HEK293T (cell line): ENCODE results near the gene CCSER1.

ENCODE experiments used
- CTCF ChIA-PET: fragments of 350-600 bp; formaldehyde crosslinking; extraction: SDS; loops from one replicate; lab custom pipeline; 2021; ENCODE audit warnings: antibody characterized with exemption, inconsistent platforms; lab: Yijun Ruan, JAX
- POLR2A ChIA-PET: fragments of 350-600 bp; formaldehyde crosslinking; extraction: SDS; loops from one replicate; lab custom pipeline; 2020; ENCODE audit warnings: antibody characterized with exemption, inconsistent platforms; lab: Yijun Ruan, JAX
- DNase-seq: peaks from one replicate; pipeline ENCODE4 v3.0.0; 2012; ENCODE audit warnings: mixed read lengths; ENCODE audit errors: extremely low spot score
- BHLHE40 ChIP-seq: fragments of 450-650 bp; IDR thresholded peaks from 2 replicates; pipeline ENCODE4 v1.6.1; 2016; ENCODE audit warnings: mild to moderate bottlenecking, moderate library complexity, borderline replicate concordance
- ELF4 ChIP-seq: fragments of 450-650 bp; IDR thresholded peaks from 2 replicates; pipeline ENCODE4 v1.6.1; 2017; ENCODE audit warnings: antibody characterized with exemption
- FOXA1 ChIP-seq: fragments of 450-650 bp; IDR thresholded peaks from 2 replicates; pipeline ENCODE4 v1.6.1; 2016; ENCODE audit warnings: mild to moderate bottlenecking
- FOXK2 ChIP-seq: fragments of 450-650 bp; IDR thresholded peaks from 2 replicates; pipeline ENCODE4 v1.6.1; 2016; ENCODE audit warnings: mild to moderate bottlenecking
- FOXM1 ChIP-seq: fragments of 450-650 bp; IDR thresholded peaks from 2 replicates; pipeline ENCODE4 v1.6.1; 2017; ENCODE audit warnings: mild to moderate bottlenecking, borderline replicate concordance
- L3MBTL2 ChIP-seq: fragments of 450-650 bp; conservative IDR thresholded peaks from 2 replicates; pipeline ENCODE4 v1.6.1; 2016; ENCODE audit warnings: mild to moderate bottlenecking
- LEF1 ChIP-seq: fragments of 450-650 bp; IDR thresholded peaks from 2 replicates; pipeline ENCODE4 v1.6.1; 2017; ENCODE audit warnings: mild to moderate bottlenecking, borderline replicate concordance
- NFRKB ChIP-seq: fragments of 450-650 bp; IDR thresholded peaks from 2 replicates; pipeline ENCODE4 v1.6.1; 2016; ENCODE audit warnings: mild to moderate bottlenecking, moderate library complexity
- PKNOX1 ChIP-seq: fragments of 450-650 bp; IDR thresholded peaks from 2 replicates; pipeline ENCODE4 v1.6.1; 2016
- SP1 ChIP-seq: fragments of 450-650 bp; IDR thresholded peaks from 2 replicates; pipeline ENCODE4 v1.6.1; 2017
- SUZ12 ChIP-seq: fragments of 450-650 bp; IDR thresholded peaks from 2 replicates; pipeline ENCODE4 v1.6.1; 2016; ENCODE audit warnings: mild to moderate bottlenecking
- TARDBP ChIP-seq: fragments of 450-650 bp; IDR thresholded peaks from 2 replicates; pipeline ENCODE4 v1.6.1; 2016
- ZNF384 ChIP-seq: fragments of 450-650 bp; IDR thresholded peaks from 2 replicates; pipeline ENCODE4 v1.6.1; 2016

CCSER1 gene

GRCh38 chr4:91631335-91631734, 1504.1 kb downstream of the CCSER1 start:
- no peak for TF ChIP-seq PKNOX1
- TF ChIP-seq FOXM1: no peak
- no peak for TF ChIP-seq LEF1
- no peak for TF ChIP-seq FOXK2
- no peak for TF ChIP-seq SP1
- no peak for TF ChIP-seq TARDBP
- TF ChIP-seq NFRKB: no peak
- TF ChIP-seq BHLHE40: no peak
- no peak for TF ChIP-seq FOXA1
- no peak for TF ChIP-seq L3MBTL2
- TF ChIP-seq SUZ12: no peak
- no peak for TF ChIP-seq ZNF384
- ChIA-PET POLR2A (no interaction called here), CTCF (no interaction called here)
- no peak for DNase-seq

GRCh38 chr4:91636083-91636482, 1508.9 kb downstream of the CCSER1 start:
- no peak for TF ChIP-seq ELF4
- CTCF ChIA-PET: no interaction called here
- no peak for DNase-seq
- POLR2A ChIA-PET: no interaction called here
